ENCODE measurements around the gene IGBP1.
"Not testable (repeated sequence)": the region's sequence is repeated elsewhere in the genome, so short reads cannot be mapped to it uniquely, and the experiment has no call there.

IGBP1 gene

GRCh38 chrX:70133303-70134115 lies at the start of gene IGBP1:
IGBP1 (plus strand) TSS chrX:70133447; CDS start chrX:70133948, 501 bp downstream.
- peak; percentile 77 for DNase-seq (ENCODE audit: low spot score)

GRCh38 chrX:70084592-70085240 lies 48.5 kb upstream of the IGBP1 start:
- DNase-seq (ENCODE audit: low spot score) = no peak

GRCh38 chrX:70087857-70088630 lies 45.2 kb upstream of the IGBP1 start:
- peak; percentile 43 for DNase-seq (ENCODE audit: low spot score)

GRCh38 chrX:70088751-70089150 lies 44.5 kb upstream of the IGBP1 start:
- no peak for DNase-seq (ENCODE audit: low spot score)

GRCh38 chrX:70089604-70090297 lies 43.5 kb upstream of the IGBP1 start:
- DNase-seq (ENCODE audit: low spot score) = peak; percentile 69

- no peak for DNase-seq (ENCODE audit: low spot score)
These were observed 41.0 kb upstream of the IGBP1 start for GRCh38 chrX:70092247-70092646.

GRCh38 chrX:70096052-70096451 lies 37.2 kb upstream of the IGBP1 start:
- DNase-seq (ENCODE audit: low spot score) = peak; percentile 30

- no peak for DNase-seq (ENCODE audit: low spot score)
These were observed 28.0 kb upstream of the IGBP1 start for GRCh38 chrX:70105229-70105628.

- DNase-seq (ENCODE audit: low spot score) = not testable (repeated sequence)
These were observed 21.7 kb upstream of the IGBP1 start for GRCh38 chrX:70111436-70112026.

- DNase-seq (ENCODE audit: low spot score) = no peak
These were observed 15.5 kb upstream of the IGBP1 start for GRCh38 chrX:70117738-70118137.

- not testable (repeated sequence) for DNase-seq (ENCODE audit: low spot score)
These were observed 10.2 kb upstream of the IGBP1 start for GRCh38 chrX:70123014-70123413.

GRCh38 chrX:70124678-70125077 lies 8.6 kb upstream of the IGBP1 start:
- no peak for DNase-seq (ENCODE audit: low spot score)

GRCh38 chrX:70128071-70128470 lies 5.2 kb upstream of the IGBP1 start:
- no peak for DNase-seq (ENCODE audit: low spot score)

GRCh38 chrX:70129816-70130215 lies 3.4 kb upstream of the IGBP1 start:
- DNase-seq (ENCODE audit: low spot score) = no peak

- no peak for DNase-seq (ENCODE audit: low spot score)
These were observed 1.0 kb upstream of the IGBP1 start for GRCh38 chrX:70132224-70132623.

- no peak for DNase-seq (ENCODE audit: low spot score)
These were observed 357 bp upstream of the IGBP1 start for GRCh38 chrX:70132877-70133302.

- no peak for DNase-seq (ENCODE audit: low spot score)
These were observed 850 bp downstream of the IGBP1 start for GRCh38 chrX:70134116-70134477.

GRCh38 chrX:70138622-70139021 lies 5.4 kb downstream of the IGBP1 start:
- no peak for DNase-seq (ENCODE audit: low spot score)

GRCh38 chrX:70139736-70140135 lies 6.5 kb downstream of the IGBP1 start:
- no peak for DNase-seq (ENCODE audit: low spot score)

- no peak for DNase-seq (ENCODE audit: low spot score)
These were observed 8.1 kb downstream of the IGBP1 start for GRCh38 chrX:70141373-70141772.

All from kidney capillary endothelial cell (primary cell).